ENCODE results near the gene PRICKLE4.

- no peak for TF ChIP-seq POLR2A (IDR thresholded peaks at IDR 0.05)
- TF ChIP-seq CTCF (IDR thresholded peaks at IDR 0.05) = no peak
- TF ChIP-seq POLR2AphosphoS5 (IDR thresholded peaks at IDR 0.05) = no peak
These were observed 8.8 kb downstream of the PRICKLE4 start for GRCh38 chr6:41789390-41789724.

All from prostate gland (tissue), 2 donors.